SH-SY5Y (cell line): ENCODE results near the gene USP20.

ENCODE experiments used
- GATA2 ChIP-seq: IDR thresholded peaks from 2 replicates; pipeline ENCODE4 v1.6.1; 2011; ENCODE audit warnings: mild to moderate bottlenecking, low read depth, low read length
- GATA3 ChIP-seq: IDR thresholded peaks from 2 replicates; pipeline ENCODE4 v1.6.1; 2011; ENCODE audit warnings: low read depth, mild to moderate bottlenecking, low read length, moderate library complexity

- TF ChIP-seq GATA3 (no peak), GATA2 (no peak)
Observed at GRCh38 chr9:129852579-129852978, 17.3 kb downstream of the USP20 start.
